DOHH2 (cell line): ENCODE results near the gene PTGDS.

Experiments used
- H3F3A ChIP-seq: fragments of 200-600 bp; sonication (generic), shearing (Covaris generic); 2 replicates; pipeline ENCODE4 v1.6.0; 2016; ENCODE audit warnings: antibody characterized with exemption, mild to moderate bottlenecking; ENCODE audit not compliant: control insufficient read depth, insufficient read depth
- H3K27ac ChIP-seq: fragments of 200-600 bp; sonication (generic); 2 replicates; pipeline ENCODE4 v1.5.1; 2014; ENCODE audit warnings: low read depth, mild to moderate bottlenecking, low read length, moderate library complexity
- H3K27me3 ChIP-seq: fragments of 200-600 bp; sonication (generic); 2 replicates; pipeline ENCODE4 v1.6.1; 2014; ENCODE audit warnings: mild to moderate bottlenecking, low read length, mixed read lengths; ENCODE audit not compliant: control insufficient read depth
- H3K36me3 ChIP-seq: fragments of 200-600 bp; sonication (generic); 2 replicates; pipeline ENCODE4 v1.6.1; 2014; ENCODE audit warnings: mild to moderate bottlenecking, low read length, moderate library complexity, mixed read lengths; ENCODE audit not compliant: control insufficient read depth
- H3K4me1 ChIP-seq: fragments of 200-600 bp; sonication (generic); 2 replicates; pipeline ENCODE4 v1.6.1; 2014; ENCODE audit warnings: mild to moderate bottlenecking, low read length, mixed read lengths; ENCODE audit not compliant: control insufficient read depth
- H3K4me2 ChIP-seq: fragments of 200-600 bp; sonication (generic); 2 replicates; pipeline ENCODE4 v1.6.0; 2014; ENCODE audit warnings: mild to moderate bottlenecking, low read length, moderate library complexity
- H3K4me3 ChIP-seq: fragments of 200-600 bp; sonication (generic); 2 replicates; pipeline ENCODE4 v1.5.1; 2014; ENCODE audit warnings: mild to moderate bottlenecking, low read length, mixed read lengths
- H3K79me2 ChIP-seq: fragments of 200-600 bp; sonication (generic); 2 replicates; pipeline ENCODE4 v1.6.1; 2014; ENCODE audit warnings: mild to moderate bottlenecking, low read length, mixed read lengths; ENCODE audit not compliant: control insufficient read depth
- H3K9me2 ChIP-seq: fragments of 200-600 bp; sonication (generic); replicated peaks from 2 replicates; pipeline ENCODE4 v1.6.1; 2014; ENCODE audit warnings: mild to moderate bottlenecking, low read length, mixed read lengths; ENCODE audit not compliant: control insufficient read depth
- H3K9me3 ChIP-seq: fragments of 200-600 bp; sonication (generic); 2 replicates; pipeline ENCODE4 v1.6.1; 2014; ENCODE audit warnings: antibody characterized with exemption, low read length, mixed read lengths; ENCODE audit not compliant: control insufficient read depth, insufficient read depth
- H4K20me1 ChIP-seq: fragments of 200-600 bp; sonication (generic); 2 replicates; pipeline ENCODE4 v1.6.0; 2014; ENCODE audit warnings: low read depth, mild to moderate bottlenecking, antibody characterized with exemption, low read length, moderate library complexity; ENCODE audit not compliant: control insufficient read depth, insufficient read depth
- EZH2phosphoT487 ChIP-seq: fragments of 200-600 bp; sonication (generic); IDR thresholded peaks from 2 replicates; pipeline ENCODE4 v1.6.1; 2017; ENCODE audit warnings: borderline replicate concordance, mild to moderate bottlenecking, antibody characterized with exemption, low read length, moderate library complexity, mixed read lengths
- TF ChIP-seq, protein P1 (sequence below): fragments of 200-600 bp; sonication (generic); IDR thresholded peaks from one replicate; pipeline ENCODE4 v1.5.1; 2014; ENCODE audit warnings: antibody characterized with exemption, mild to moderate bottlenecking, low read depth, low read length; ENCODE audit not compliant: poor library complexity, severe bottlenecking

The PTGDS gene

DNA sequence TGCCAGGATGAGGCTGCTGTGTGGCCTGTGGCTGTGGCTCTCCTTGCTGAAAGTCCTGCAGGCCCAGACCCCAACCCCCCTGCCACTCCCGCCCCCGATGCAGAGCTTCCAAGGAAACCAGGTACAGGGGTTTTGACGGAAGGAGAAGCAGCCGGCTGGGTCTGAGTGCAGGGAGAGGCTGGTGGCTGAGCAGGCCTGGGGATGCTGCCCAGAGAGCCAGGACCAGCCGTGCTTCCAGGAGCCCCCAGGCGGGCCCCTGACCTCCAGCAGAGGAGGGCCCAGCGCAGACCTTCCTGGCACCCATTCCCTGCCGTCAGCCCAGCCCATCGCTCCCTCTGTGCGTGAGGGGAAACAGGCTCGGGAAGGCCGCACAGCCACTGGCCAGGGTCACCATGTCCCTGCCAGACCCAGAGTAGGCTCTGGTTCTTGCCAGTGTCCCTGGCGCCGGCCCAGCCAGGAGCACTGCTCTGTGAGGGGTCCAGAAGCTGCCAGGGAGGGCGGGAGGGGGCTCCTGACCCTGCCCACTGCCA is 24.9 kb upstream of the PTGDS start:
- Histone ChIP-seq H3K4me1 (peaks cover 15% of the 10 kb centered on the region), H4K20me1 (no peaks in the 10 kb centered on the region), H3K9me3 (no peaks in the 10 kb centered on the region), H3K4me2 (no peak overlapping the region), H3K4me3 (no peak overlapping the region), H3K36me3 (no peaks in the 10 kb centered on the region), H3K27ac (no peak overlapping the region), H3K27me3 (no peaks in the 10 kb centered on the region), H3K9me2 (no peaks in the 10 kb centered on the region), H3K79me2 (no peaks in the 10 kb centered on the region), H3F3A (no peaks in the 10 kb centered on the region; the same call in 1 of the 2 replicates)
- TF ChIP-seq EZH2phosphoT487: no peak
- TF ChIP-seq, protein P1, sequence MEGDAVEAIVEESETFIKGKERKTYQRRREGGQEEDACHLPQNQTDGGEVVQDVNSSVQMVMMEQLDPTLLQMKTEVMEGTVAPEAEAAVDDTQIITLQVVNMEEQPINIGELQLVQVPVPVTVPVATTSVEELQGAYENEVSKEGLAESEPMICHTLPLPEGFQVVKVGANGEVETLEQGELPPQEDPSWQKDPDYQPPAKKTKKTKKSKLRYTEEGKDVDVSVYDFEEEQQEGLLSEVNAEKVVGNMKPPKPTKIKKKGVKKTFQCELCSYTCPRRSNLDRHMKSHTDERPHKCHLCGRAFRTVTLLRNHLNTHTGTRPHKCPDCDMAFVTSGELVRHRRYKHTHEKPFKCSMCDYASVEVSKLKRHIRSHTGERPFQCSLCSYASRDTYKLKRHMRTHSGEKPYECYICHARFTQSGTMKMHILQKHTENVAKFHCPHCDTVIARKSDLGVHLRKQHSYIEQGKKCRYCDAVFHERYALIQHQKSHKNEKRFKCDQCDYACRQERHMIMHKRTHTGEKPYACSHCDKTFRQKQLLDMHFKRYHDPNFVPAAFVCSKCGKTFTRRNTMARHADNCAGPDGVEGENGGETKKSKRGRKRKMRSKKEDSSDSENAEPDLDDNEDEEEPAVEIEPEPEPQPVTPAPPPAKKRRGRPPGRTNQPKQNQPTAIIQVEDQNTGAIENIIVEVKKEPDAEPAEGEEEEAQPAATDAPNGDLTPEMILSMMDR: no peak

DNA sequence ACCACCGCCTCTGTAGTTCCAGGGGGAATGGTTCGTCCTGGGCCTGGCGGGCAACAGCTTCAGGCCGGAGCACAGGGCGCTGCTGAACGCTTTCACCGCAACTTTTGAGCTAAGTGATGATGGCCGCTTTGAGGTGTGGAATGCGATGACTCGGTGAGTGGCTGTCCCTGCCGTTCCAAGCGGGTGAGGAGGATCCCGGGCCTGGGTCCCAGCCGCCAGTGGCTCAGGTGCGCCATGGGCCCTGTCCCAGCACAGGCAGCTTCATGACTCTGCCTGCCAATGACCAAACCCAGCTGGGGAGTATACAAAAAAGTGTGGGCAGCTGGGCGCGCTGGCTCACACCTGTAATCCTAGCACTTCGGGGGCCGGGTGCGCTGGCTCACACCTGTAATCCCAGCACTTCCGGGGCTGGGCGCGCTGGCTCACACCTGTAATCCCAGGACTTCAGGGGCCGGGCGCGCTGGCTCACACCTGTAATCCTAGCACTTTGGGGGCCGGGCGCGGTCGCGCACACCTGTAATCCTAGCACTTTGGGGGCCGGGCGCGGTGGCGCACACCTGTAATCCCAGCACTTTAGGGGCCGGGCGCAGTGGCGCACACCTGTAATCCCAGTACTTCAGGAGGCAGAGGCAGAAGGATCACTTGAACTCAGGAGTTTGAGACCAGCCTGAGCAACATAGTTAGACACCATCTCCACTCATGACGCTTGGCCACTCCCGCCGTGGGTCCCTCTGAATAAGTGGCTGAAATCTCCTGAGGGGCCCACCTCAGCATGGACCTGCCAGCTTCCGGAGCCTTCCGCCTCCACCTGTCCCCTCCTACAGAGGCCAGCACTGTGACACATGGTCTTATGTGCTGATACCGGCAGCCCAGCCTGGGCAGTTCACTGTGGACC is 24.2 kb upstream of the PTGDS start:
- no peaks in the 10 kb centered on the region for H3K79me2 ChIP-seq
- H3K4me2 ChIP-seq: no peak overlapping the region
- TF ChIP-seq EZH2phosphoT487: no peak
- TF ChIP-seq, protein P1: no peak
- no peaks in the 10 kb centered on the region for H3K27me3 ChIP-seq
- no peak overlapping the region for H3K27ac ChIP-seq
- no peak overlapping the region for H3K4me3 ChIP-seq
- peaks cover 15% of the 10 kb centered on the region for H3K4me1 ChIP-seq
- H4K20me1 ChIP-seq: no peaks in the 10 kb centered on the region
- H3K9me2 ChIP-seq: no peaks in the 10 kb centered on the region
- H3F3A ChIP-seq: no peaks in the 10 kb centered on the region; the same call in 1 of the 2 replicates
- H3K36me3 ChIP-seq: no peaks in the 10 kb centered on the region
- H3K9me3 ChIP-seq: no peaks in the 10 kb centered on the region

DNA sequence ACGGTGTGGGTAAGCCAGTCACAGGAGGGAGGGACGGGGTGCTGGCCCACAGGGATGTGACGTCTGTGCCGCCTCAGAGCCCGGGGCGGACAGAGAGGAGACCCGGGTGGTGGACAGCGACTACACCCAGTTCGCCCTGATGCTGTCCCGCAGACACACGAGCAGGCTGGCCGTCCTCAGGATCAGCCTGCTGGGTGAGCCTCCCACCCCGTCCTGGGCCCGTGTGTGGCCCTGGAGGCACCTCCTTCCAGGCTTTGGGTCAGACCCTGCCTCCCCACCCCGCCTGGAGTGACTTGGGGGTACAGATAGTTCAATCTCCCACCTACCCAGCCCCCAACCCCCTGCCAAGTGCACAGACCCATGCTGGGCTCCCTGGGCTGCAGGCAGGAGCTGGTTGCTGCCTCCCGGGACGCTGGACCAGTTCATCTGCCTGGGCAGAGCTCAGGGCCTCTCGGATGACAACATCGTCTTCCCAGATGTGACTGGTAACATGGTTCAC is 23.5 kb upstream of the PTGDS start:
- no peak overlapping the region for H3K4me3 ChIP-seq
- H3K4me2 ChIP-seq: no peak overlapping the region
- no peaks in the 10 kb centered on the region for H3K9me3 ChIP-seq
- no peak overlapping the region for H3K27ac ChIP-seq
- peaks cover 15% of the 10 kb centered on the region for H3K4me1 ChIP-seq
- no peaks in the 10 kb centered on the region for H3K36me3 ChIP-seq
- H3F3A ChIP-seq: no peaks in the 10 kb centered on the region; the same call in 1 of the 2 replicates
- TF ChIP-seq EZH2phosphoT487: no peak
- TF ChIP-seq, protein P1: no peak
- H3K79me2 ChIP-seq: no peaks in the 10 kb centered on the region
- no peaks in the 10 kb centered on the region for H4K20me1 ChIP-seq
- no peaks in the 10 kb centered on the region for H3K27me3 ChIP-seq
- no peaks in the 10 kb centered on the region for H3K9me2 ChIP-seq
